Suprapubic skin (tissue), 4 donors: ENCODE measurements around the gene FAU. TPM values are rescaled to one million over a fixed set of nuclear protein-coding genes. Genes with fewer than 3 reads are reported as not detected.

Source experiments
- DNase-seq, 2 donors: peaks; one replicate each; pipeline ENCODE4 v3.0.0-alpha.2; 2019; ENCODE audit warnings: low spot score in 2 of 2
- H3K27ac ChIP-seq: fragments of 200-600 bp; sonication (generic); one replicate; pipeline ENCODE4 v1.5.1; 2019
- H3K27me3 ChIP-seq: fragments of 200-600 bp; sonication (generic); one replicate; pipeline ENCODE4 v1.5.1; 2019
- H3K36me3 ChIP-seq: fragments of 200-600 bp; sonication (generic); one replicate; pipeline ENCODE4 v1.5.1; 2019
- H3K4me1 ChIP-seq: fragments of 200-600 bp; sonication (generic); one replicate; pipeline ENCODE4 v1.5.1; 2019
- H3K4me3 ChIP-seq: fragments of 200-600 bp; sonication (generic); one replicate; pipeline ENCODE4 v1.5.1; 2019; ENCODE audit warnings: mild to moderate bottlenecking
- H3K9me3 ChIP-seq: fragments of 200-600 bp; sonication (generic); one replicate; pipeline ENCODE4 v1.5.1; 2019
- CTCF ChIP-seq, 2 donors: fragments of 200-600 bp in 1 of 2; fragments of 450-650 bp in 1 of 2; sonication (generic) in 1 of 2; IDR thresholded peaks; one replicate each; pipeline ENCODE4 v1.5.1; 2016 to 2019; ENCODE audit warnings: antibody characterized with exemption in 2 of 2, mild to moderate bottlenecking in 1 of 2, moderate library complexity in 1 of 2
- EP300 ChIP-seq: sonication (generic); formaldehyde crosslinking; IDR thresholded peaks from one replicate; pipeline ENCODE4 v1.6.1; 2017; ENCODE audit warnings: antibody characterized with exemption
- POLR2A ChIP-seq, 2 donors: fragments of 450-650 bp; IDR thresholded peaks; one replicate each; pipeline ENCODE4 v1.6.1; 2017; ENCODE audit warnings: antibody characterized with exemption in 2 of 2, mild to moderate bottlenecking in 2 of 2, moderate library complexity in 2 of 2
- POLR2AphosphoS5 ChIP-seq, 3 donors: sonication (generic); formaldehyde crosslinking; IDR thresholded peaks; one replicate each; pipeline ENCODE4 v1.6.1; 2017; ENCODE audit warnings: antibody characterized with exemption in 3 of 3
- WGBS: methylation state at CpG from one replicate; pipeline ENCODE4 v1.1.5; 2018; 5-methylcytosine and 5-hydroxymethylcytosine counted together
- total RNA-seq, 4 donors: library from RNA; depleted of rRNA; stranded (reverse); fragments of >200 nt; gene quantifications; one replicate each; pipeline ENCODE4 v1.1.0, GENCODE V29; 2016

FAU gene
- total RNA-seq, 4 donors from 2014 or later, result 584 to 609 (median 602) TPM

- peaks cover 58% of the 10 kb centered on the region for H3K4me1 ChIP-seq
- TF ChIP-seq EP300, result no peak
- TF ChIP-seq CTCF (IDR thresholded peaks at IDR 0.05), result no peak
- TF ChIP-seq POLR2AphosphoS5 (IDR thresholded peaks at IDR 0.05), result no peak
- TF ChIP-seq POLR2A (IDR thresholded peaks at IDR 0.05), result no peak
- H3K27ac ChIP-seq, result no peak overlapping the region
- no peak for DNase-seq
- no peak overlapping the region for H3K4me3 ChIP-seq
- H3K36me3 ChIP-seq, result peaks cover 26% of the 10 kb centered on the region
- no peaks in the 10 kb centered on the region for H3K9me3 ChIP-seq
- H3K27me3 ChIP-seq, result no peaks in the 10 kb centered on the region
- 95% methylated on average over 11 of the region's 15 CpGs for WGBS
Measured at GRCh38 chr11:65107078-65107477, 14.9 kb downstream of the FAU start.

GRCh38 chr11:65104628-65105027, 17.3 kb downstream of the FAU start:
- TF ChIP-seq POLR2AphosphoS5 (IDR thresholded peaks at IDR 0.05), result no peak
- peaks cover 23% of the 10 kb centered on the region for H3K36me3 ChIP-seq
- WGBS, result 82% methylated on average over 4 of the region's 4 CpGs
- H3K9me3 ChIP-seq, result no peaks in the 10 kb centered on the region
- peaks cover 44% of the 10 kb centered on the region for H3K4me1 ChIP-seq
- H3K4me3 ChIP-seq, result no peak overlapping the region
- no peaks in the 10 kb centered on the region for H3K27me3 ChIP-seq
- no peak overlapping the region for H3K27ac ChIP-seq
- DNase-seq, result no peak

- no peak for DNase-seq
- Histone ChIP-seq H3K4me1 (peaks cover 38% of the 10 kb centered on the region), H3K27ac (peak overlapping the region; percentile 73), H3K27me3 (no peaks in the 10 kb centered on the region), H3K36me3 (peaks cover 12% of the 10 kb centered on the region), H3K9me3 (no peaks in the 10 kb centered on the region), H3K4me3 (no peak overlapping the region)
- TF ChIP-seq CTCF (IDR thresholded peaks at IDR 0.05) (no peak), POLR2A (IDR thresholded peaks at IDR 0.05) (no peak), EP300 (no peak), POLR2AphosphoS5 (IDR thresholded peaks at IDR 0.05) (no peak)
Measured at GRCh38 chr11:65103476-65103875, 18.5 kb downstream of the FAU start.

- H3K36me3 ChIP-seq, result peaks cover 1% of the 10 kb centered on the region
- H3K4me1 ChIP-seq, result peaks cover 48% of the 10 kb centered on the region
- WGBS, result 77% methylated on average over 8 of the region's 8 CpGs
- H3K27me3 ChIP-seq, result no peaks in the 10 kb centered on the region
- TF ChIP-seq POLR2A (IDR thresholded peaks at IDR 0.05) (no peak), EP300 (no peak), CTCF (IDR thresholded peaks at IDR 0.05) (no peak), POLR2AphosphoS5 (IDR thresholded peaks at IDR 0.05) (no peak)
- H3K4me3 ChIP-seq, result no peak overlapping the region
- H3K27ac ChIP-seq, result peak overlapping the region; percentile 73
- no peaks in the 10 kb centered on the region for H3K9me3 ChIP-seq
- DNase-seq, result no peak
Measured at GRCh38 chr11:65102142-65103095, 19.5 kb downstream of the FAU start.

GRCh38 chr11:65100674-65101350, 21.1 kb downstream of the FAU start:
- H3K4me1 ChIP-seq, result peaks cover 60% of the 10 kb centered on the region
- H3K9me3 ChIP-seq, result no peaks in the 10 kb centered on the region
- DNase-seq, result no peak
- H3K36me3 ChIP-seq, result no peaks in the 10 kb centered on the region
- H3K27me3 ChIP-seq, result no peaks in the 10 kb centered on the region
- H3K27ac ChIP-seq, result peak overlapping the region; percentile 73
- TF ChIP-seq CTCF (IDR thresholded peaks at IDR 0.05) (no peak), POLR2A (IDR thresholded peaks at IDR 0.05) (no peak), POLR2AphosphoS5 (IDR thresholded peaks at IDR 0.05) (no peak), EP300 (no peak)
- WGBS, result 72% methylated on average over 6 of the region's 6 CpGs
- no peak overlapping the region for H3K4me3 ChIP-seq
